HG03558 (cell line): ENCODE measurements around the gene MTX3.

Source experiments
- ATAC-seq: cut with Tn5 transposase; IDR thresholded peaks from one replicate; pipeline ENCODE4 v1.9.1; 2021; ENCODE audit warnings: moderate number of reproducible peaks; ENCODE audit not compliant: unreplicated experiment; ENCODE audit errors: extremely low read depth

The MTX3 gene

DNA sequence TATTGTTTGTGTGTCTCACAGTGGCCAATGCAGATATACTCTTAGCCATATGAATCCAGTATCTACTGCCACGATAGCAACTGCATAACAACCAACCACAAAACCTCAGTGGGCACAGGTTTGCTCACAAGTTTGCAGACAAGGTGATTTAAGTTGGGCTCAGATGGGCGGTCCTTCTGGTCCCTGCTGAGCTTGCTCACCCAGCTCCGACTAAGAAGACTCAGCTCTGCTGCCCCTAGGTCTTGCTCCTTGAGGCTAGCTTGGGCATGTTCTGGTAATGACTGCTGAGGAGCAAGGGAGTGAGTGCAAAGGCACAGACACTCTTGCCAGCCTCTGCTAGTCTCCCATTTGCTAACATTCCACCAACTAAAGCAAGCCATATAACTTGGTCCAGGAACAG, 52.6 kb downstream of the MTX3 start:
- ATAC-seq: no peak

GRCh38 chr5:79936646-79937216, 54.3 kb downstream of the MTX3 start:
- ATAC-seq: no peak

GRCh38 chr5:79936002-79936645, 54.9 kb downstream of the MTX3 start:
- ATAC-seq: no peak

- no peak for ATAC-seq
These were observed 56.4 kb downstream of the MTX3 start for GRCh38 chr5:79934681-79935080.

GRCh38 chr5:79932510-79933504, 58.3 kb downstream of the MTX3 start:
- no peak for ATAC-seq

DNA sequence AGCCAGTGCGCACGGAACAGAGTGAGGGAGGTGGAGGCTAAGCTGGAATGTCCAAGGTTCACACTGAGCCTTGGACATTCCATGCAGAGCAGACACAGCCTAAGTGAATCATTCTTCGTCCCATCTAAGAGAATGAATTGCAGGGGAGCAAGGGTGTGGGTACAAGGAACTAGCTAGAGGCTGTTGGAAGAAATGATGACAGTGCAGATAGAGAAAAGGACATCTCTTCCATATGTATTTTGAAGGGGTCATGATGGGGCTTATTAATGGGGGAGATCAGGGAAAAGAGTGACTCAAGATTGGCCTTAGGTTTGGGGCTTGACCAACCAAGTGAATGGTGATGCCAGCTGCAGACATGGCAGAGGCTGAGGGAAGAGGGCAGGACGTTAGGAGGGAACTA, 59.2 kb downstream of the MTX3 start:
- no peak for ATAC-seq

DNA sequence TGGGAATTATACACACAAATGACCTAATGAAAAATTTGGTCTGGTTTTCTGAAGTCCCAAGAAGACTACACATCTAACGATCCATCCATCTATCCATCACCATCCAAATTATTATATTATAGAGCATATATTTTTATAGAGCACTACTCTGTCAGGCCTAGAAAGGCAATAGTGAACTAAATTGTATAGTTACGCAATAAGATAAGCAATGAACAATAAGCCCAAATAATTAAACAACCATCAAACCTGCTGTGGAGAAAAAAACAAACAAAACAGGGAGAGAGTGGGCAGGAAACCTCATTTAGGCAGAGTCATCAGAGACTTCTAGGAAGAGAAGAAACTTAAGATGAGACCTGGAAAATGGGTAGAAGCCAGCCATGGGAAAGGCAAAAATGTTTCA, 59.7 kb downstream of the MTX3 start:
- no peak for ATAC-seq

- ATAC-seq: no peak
These were observed 62.0 kb downstream of the MTX3 start for GRCh38 chr5:79929095-79929494.
